GM21619 (cell line): ENCODE measurements around the gene HSDL2.

Experiments used
- ATAC-seq: cut with Tn5 transposase; IDR thresholded peaks from one replicate; pipeline ENCODE4 v1.9.1; 2021; ENCODE audit not compliant: unreplicated experiment

HSDL2 gene

GRCh38 chr9:112443636-112444035, 63.7 kb downstream of the HSDL2 start:
- no peak for ATAC-seq

DNA sequence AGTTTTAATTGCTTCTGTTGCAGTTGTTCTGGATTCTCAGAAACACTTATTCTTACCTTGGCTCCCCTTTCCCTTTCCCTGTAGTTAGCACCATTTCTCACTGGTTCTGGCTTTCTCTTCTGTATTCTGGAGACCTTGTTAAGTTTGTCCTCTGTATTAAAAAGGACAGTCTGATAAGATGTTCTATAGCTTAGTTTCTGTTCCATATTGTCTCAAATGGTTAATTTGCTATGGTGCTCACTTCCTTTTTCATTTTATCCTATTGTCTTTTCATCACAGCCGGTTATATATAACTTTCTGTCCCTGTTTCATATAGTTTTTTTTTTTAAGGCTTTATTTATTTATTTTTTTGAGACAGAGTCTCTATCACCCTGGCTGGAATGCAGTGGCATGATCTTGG, 65.3 kb downstream of the HSDL2 start:
- no peak for ATAC-seq

- ATAC-seq: no peak
These were observed 66.2 kb downstream of the HSDL2 start for GRCh38 chr9:112446080-112446479.

DNA sequence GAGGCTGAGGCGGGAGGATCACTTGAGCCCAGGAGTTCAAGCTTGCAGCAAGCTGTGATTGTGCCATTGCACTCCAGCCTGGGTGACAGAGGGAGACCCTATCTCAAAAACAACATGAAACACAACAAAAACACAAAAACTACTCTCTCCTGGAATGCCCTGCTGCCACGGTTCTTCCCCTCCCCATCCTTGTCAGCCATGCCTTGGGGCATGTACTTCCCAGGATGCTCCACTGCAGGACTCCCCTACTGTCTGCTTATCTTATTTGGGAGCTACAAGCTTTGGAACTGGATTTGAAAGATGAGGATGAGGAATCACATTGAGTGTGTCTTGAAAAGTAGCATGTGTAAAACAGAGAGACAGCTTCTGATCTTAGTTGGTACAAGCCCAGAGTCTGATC, 66.6 kb downstream of the HSDL2 start:
- ATAC-seq: no peak

- no peak for ATAC-seq
These were observed 67.4 kb downstream of the HSDL2 start for GRCh38 chr9:112447283-112447761.

DNA sequence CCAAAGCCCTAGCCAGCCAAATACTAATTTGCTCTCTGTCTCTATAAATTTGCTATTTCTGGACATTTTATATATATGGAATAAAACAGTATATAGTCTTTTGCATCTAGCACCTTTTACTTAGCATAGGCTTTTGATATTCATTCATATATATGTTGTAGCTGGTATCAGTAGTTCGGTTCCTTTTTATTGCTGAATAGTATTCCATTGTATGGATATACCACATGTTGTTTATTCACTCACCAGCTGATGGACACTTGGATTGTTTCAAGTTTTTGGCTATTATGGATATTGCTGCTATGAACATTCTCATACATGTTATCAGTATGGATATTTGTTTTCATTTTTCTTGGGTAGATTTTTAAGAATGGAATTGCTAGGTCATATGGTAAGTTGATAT, 82.9 kb downstream of the HSDL2 start:
- ATAC-seq: no peak

DNA sequence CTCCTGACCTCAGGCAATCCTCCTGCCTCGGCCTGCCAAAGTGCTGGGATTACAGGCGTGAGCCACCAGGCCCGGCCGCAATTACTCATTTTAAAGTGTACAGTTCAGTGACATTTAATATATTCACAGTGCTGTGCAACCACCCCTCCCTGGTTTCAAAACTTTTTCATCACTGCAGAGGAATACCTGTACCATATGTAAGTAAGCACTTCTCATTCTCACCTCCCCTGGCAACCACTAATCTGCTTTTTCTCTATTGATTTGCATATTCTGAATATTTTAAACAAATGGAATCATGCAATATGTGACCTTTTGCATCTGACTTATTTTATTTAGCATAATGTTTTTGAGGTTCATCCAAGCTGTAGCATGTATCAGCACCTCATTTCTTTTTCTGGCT, 85.4 kb downstream of the HSDL2 start:
- no peak for ATAC-seq

DNA sequence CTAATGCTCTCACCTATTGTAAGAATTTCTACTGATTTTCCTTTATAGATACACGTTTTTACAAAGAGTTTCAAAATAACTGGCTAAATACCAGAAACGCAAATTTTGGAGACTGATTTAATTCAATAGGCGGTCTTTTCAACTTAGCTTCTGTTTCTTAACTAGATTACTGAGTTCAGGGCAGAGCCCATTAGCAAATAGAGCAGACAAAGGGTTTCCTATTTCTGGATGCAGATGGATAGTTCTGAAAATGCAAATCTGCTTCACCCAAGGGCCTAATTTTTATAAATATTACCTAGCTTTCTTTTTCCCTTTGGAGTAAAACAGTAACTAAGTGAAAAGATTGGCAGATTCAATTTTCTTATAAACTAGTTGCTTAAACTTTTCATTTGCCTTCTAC, 93.1 kb downstream of the HSDL2 start:
- ATAC-seq: no peak

DNA sequence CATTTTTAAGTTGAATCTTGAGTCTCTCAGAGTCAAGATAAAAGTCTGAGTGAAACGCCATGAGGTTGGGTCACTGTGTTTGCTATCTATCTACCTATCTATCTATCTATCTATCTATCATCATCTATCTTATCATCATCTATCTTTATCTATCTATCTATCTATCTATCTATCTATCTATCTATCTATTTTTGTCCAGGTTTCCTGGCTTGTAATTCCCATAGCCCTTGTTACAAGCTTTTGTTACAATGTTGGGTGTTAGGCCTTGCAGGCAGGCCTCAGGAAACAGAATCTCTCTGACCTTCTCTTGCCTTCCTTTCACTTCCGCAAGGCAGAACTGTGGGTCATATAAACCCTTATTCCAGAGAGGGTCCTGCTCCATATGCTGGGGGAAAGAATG, 94.1 kb downstream of the HSDL2 start:
- ATAC-seq: no peak

GRCh38 chr9:112475318-112475717, 95.4 kb downstream of the HSDL2 start:
- no peak for ATAC-seq

DNA sequence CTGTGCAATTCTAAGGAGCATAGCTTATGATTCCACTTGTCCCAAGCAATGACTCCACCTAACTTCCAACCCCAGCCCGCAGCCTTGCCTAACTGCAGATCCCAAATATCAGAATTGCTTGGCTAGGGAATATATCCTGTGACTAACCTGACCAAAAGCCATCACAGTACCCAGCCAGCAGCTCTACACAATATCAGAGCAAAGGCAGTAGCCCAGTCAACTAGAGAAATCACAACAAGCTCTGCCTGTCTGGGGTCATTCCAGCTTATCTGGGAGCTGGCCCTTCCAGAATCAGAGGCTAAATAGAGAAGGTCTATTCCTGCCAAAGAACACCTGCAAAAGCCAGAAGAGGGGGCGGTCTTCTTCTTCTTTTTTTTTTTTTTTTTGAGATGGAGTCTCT, 97.4 kb downstream of the HSDL2 start:
- ATAC-seq: no peak

DNA sequence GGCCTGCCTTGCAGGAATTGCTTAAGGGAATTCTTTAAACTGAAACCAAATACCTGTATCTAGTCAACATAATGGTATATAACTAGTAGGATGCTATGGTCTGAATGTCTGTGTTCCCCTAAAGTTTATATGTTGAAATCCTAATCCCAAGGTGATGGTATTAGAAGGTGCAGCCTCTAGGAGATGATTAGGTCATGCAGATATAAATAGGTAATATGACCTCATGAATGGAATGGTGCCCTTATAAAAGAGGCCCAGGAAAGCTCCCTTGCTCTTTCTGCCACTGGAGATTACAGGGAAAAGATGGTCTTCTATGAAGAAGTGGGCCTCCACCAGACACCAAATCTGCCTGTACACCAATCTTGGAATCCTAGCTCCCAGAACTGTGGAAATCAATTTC, 99.3 kb downstream of the HSDL2 start:
- no peak for ATAC-seq

DNA sequence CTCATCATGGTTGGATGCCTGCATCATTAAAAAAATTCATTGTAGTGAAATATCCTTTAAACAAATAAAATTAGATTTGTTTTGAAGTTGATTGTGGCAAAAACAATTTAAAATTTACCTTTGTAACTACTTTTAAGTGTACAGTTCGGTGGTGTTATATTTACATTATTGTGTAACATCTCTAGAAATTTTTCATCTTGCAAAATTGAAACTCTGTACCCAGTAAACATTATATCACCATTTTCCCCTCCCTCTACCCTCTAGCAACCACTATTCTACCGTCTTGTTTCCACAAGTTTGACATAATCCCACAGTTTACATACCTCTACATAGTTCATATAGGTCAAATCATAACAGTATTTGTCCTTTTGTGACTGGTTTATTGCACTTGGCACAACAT, 104.7 kb downstream of the HSDL2 start:
- no peak for ATAC-seq

- no peak for ATAC-seq
These were observed 105.7 kb downstream of the HSDL2 start for GRCh38 chr9:112485574-112485973.

- peak; percentile 90 for ATAC-seq
These were observed 106.5 kb downstream of the HSDL2 start, which contains the start of gene KIAA1958 for GRCh38 chr9:112486221-112487007. Gene KIAA1958, plus strand, starts transcription at chr9:112486827. Its CDS starts 87,254 bp downstream, at chr9:112574081.

DNA sequence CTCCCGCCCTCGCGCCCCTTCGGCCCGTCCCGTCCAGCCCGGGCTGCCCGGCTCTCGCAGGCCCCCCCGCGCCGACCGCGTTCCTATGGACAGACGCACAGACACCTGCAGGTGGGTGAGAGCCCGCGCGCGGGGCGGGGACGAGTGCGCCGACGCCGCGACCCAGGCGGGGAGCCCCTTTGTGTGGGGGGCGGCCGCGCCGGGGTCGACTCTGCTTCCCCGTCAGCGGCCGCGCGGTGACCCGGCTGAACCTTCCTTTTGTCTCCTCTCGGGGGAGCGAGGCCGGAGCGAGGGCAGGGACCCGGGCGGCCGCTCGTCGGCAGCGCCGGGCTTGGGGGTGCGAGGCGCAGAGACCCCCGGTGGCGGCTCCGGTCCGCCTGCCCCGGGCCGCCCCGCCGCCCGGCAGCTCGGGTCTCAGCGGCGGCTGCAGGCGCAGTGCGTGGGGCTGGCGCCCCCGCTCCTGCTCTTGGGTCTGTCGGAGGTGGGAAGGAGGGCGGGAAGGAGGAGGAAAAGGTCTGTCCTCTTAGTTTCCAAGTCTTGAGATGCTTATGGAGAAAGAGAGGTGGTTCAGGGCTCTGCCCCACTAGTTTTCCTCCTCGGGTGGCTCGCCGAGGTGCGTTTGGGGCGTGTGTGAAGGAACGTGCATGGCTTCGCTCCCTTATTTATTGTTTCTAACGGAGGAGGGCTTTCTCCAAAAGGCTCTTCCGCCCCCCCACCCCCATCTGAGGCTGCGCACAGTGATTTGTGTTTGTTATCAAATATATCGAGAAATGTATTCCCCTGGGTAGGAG, 107.3 kb downstream of the HSDL2 start:
- peak; percentile 44 for ATAC-seq

- ATAC-seq: no peak
These were observed 108.0 kb downstream of the HSDL2 start for GRCh38 chr9:112487799-112488340.

- no peak for ATAC-seq
These were observed 109.2 kb downstream of the HSDL2 start for GRCh38 chr9:112489039-112489546.

DNA sequence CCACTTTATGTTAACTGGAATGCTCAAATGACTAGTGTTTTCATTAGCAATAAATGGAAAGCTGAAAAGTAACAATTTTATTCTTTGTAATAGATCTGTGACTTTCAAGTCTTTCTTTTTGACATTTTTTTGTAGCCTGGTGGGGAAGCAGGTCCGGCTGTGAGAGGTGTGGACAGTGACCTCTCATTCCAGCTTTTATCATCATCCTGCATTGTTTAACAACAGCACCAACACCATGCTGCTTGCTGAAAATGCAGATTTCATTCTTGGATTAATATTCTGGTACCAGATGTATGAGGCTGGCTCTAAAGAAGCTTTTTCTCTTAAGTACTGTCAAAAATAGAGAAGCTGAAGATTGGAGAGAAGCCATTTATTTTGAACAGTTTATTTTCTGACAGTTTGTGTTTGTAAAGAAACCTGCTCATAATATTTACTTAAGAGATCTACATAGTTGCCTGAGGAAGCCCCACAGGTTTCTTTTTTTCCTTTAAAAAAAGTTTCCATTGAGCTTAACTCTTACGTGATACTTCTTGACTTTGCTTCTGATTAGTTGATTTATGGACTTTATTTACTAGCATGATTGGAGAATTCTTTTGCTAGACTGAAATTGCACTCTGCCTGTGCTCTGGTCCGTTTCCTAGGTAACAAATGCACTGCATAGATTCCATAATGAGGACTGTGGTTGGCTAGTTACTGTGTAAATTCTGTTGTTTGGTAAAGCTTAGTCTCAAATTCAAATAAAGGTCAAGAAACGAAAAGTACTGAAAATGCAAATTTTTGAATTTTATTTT, 110.2 kb downstream of the HSDL2 start:
- ATAC-seq: no peak

- no peak for ATAC-seq
These were observed 113.7 kb downstream of the HSDL2 start for GRCh38 chr9:112493393-112494137.
